ENCODE measurements around the gene HK1. TPM values are rescaled to one million over a fixed set of nuclear protein-coding genes. Genes with fewer than 3 reads are reported as not detected.
"Not testable (repeated sequence)": the region's sequence is repeated elsewhere in the genome, so short reads cannot be mapped to it uniquely, and the experiment has no call there.

The HK1 gene
- total RNA-seq, 2 experiments from 2014 or later, result 126 to 127 TPM

- Mint-ChIP-seq H3K4me1 (peaks cover 1% of the 10 kb centered on the region), H3K4me3 (no peak overlapping the region), H3K27me3 (peaks cover 15% of the 10 kb centered on the region), H3K27ac (no peak overlapping the region), H3K9me3 (no peaks in the 10 kb centered on the region), H3K36me3 (ENCODE audit: low read depth) (no peaks in the 10 kb centered on the region)
- CTCF ChIA-PET, result no interaction called here
- POLR2A ChIA-PET, result interaction anchor here (0.7 kb wide), 1 partner anchor 28 kb away, joined by 3 read pairs; no protein-coding TSS in a partner anchor
- no peak for DNase-seq
Measured at GRCh38 chr10:69438536-69439349, 160.4 kb downstream of the HK1 start.

GRCh38 chr10:69439350-69439739, 161.0 kb downstream of the HK1 start:
- H3K4me3 Mint-ChIP-seq, result no peak overlapping the region
- ChIA-PET POLR2A (interaction anchor here (0.7 kb wide), 1 partner anchor 28 kb away, joined by 3 read pairs; no protein-coding TSS in a partner anchor), CTCF (no interaction called here)

GRCh38 chr10:69439813-69440506, 161.7 kb downstream of the HK1 start:
- no peak for DNase-seq
- Mint-ChIP-seq H3K27ac (no peak overlapping the region), H3K36me3 (ENCODE audit: low read depth) (no peaks in the 10 kb centered on the region), H3K4me3 (no peak overlapping the region), H3K9me3 (no peaks in the 10 kb centered on the region), H3K4me1 (peaks cover 1% of the 10 kb centered on the region), H3K27me3 (peaks cover 15% of the 10 kb centered on the region)
- ChIA-PET CTCF (interaction anchor here (1.1 kb wide), 1 partner anchor 10 kb away, joined by 5 read pairs; no protein-coding TSS in a partner anchor), POLR2A (no interaction called here)

More at GRCh38 chr10:69439350-69439739, 161.0 kb downstream of the HK1 start:
- Mint-ChIP-seq H3K36me3 (ENCODE audit: low read depth) (no peaks in the 10 kb centered on the region), H3K27ac (no peak overlapping the region), H3K4me1 (peaks cover 1% of the 10 kb centered on the region), H3K9me3 (no peaks in the 10 kb centered on the region), H3K27me3 (peaks cover 15% of the 10 kb centered on the region)
- DNase-seq, result no peak

- H3K27ac Mint-ChIP-seq, result no peak overlapping the region
- ChIA-PET POLR2A (no interaction called here), CTCF (interaction anchor here (0.6 to 1.4 kb wide), 4 partner anchors 9 to 63 kb away, joined by 3 to 6 read pairs (median 4); no protein-coding TSS in a partner anchor)
- H3K36me3 Mint-ChIP-seq (ENCODE audit: low read depth), result no peaks in the 10 kb centered on the region
- H3K9me3 Mint-ChIP-seq, result no peaks in the 10 kb centered on the region
- H3K4me1 Mint-ChIP-seq, result peaks cover 3% of the 10 kb centered on the region
- peaks cover 12% of the 10 kb centered on the region for H3K27me3 Mint-ChIP-seq
- H3K4me3 Mint-ChIP-seq, result no peak overlapping the region
- no peak for DNase-seq
Measured at GRCh38 chr10:69443354-69443753, 165.1 kb downstream of the HK1 start.

GRCh38 chr10:69445041-69445440, 166.7 kb downstream of the HK1 start:
- H3K9me3 Mint-ChIP-seq, result no peaks in the 10 kb centered on the region
- H3K27ac Mint-ChIP-seq, result no peak overlapping the region
- POLR2A ChIA-PET, result no interaction called here
- peaks cover 9% of the 10 kb centered on the region for H3K27me3 Mint-ChIP-seq
- H3K4me3 Mint-ChIP-seq, result no peak overlapping the region
- no peaks in the 10 kb centered on the region for H3K36me3 Mint-ChIP-seq (ENCODE audit: low read depth)
- CTCF ChIA-PET, result interaction anchor here (1.1 kb wide), 1 partner anchor 34 kb away, joined by 3 read pairs; no protein-coding TSS in a partner anchor
- peaks cover 14% of the 10 kb centered on the region for H3K4me1 Mint-ChIP-seq
- no peak for DNase-seq

- no peak for DNase-seq
- Mint-ChIP-seq H3K27ac (no peak overlapping the region), H3K27me3 (peaks cover 9% of the 10 kb centered on the region), H3K36me3 (ENCODE audit: low read depth) (no peaks in the 10 kb centered on the region), H3K4me3 (no peak overlapping the region), H3K4me1 (peaks cover 18% of the 10 kb centered on the region), H3K9me3 (no peaks in the 10 kb centered on the region)
- POLR2A ChIA-PET, result no interaction called here
- CTCF ChIA-PET, result interaction anchor here (0.6 to 2.0 kb wide), 6 partner anchors 14 to 749 kb away, joined by 3 to 6 read pairs (median 5); no protein-coding TSS in a partner anchor
Measured at GRCh38 chr10:69446229-69446628, 167.9 kb downstream of the HK1 start.

- Mint-ChIP-seq H3K27ac (no peak overlapping the region), H3K36me3 (ENCODE audit: low read depth) (no peaks in the 10 kb centered on the region), H3K27me3 (peaks cover 9% of the 10 kb centered on the region), H3K4me3 (no peak overlapping the region), H3K4me1 (peaks cover 18% of the 10 kb centered on the region), H3K9me3 (no peaks in the 10 kb centered on the region)
- CTCF ChIA-PET, result interaction anchor here (0.5 to 2.5 kb wide), 11 partner anchors 10 to 394 kb away, joined by 3 to 7 read pairs (median 4); no protein-coding TSS in a partner anchor
- DNase-seq, result no peak
- POLR2A ChIA-PET, result no interaction called here
Measured at GRCh38 chr10:69446650-69447151, 168.4 kb downstream of the HK1 start.

GRCh38 chr10:69449841-69450240, 171.5 kb downstream of the HK1 start:
- H3K36me3 Mint-ChIP-seq (ENCODE audit: low read depth), result no peaks in the 10 kb centered on the region
- H3K27ac Mint-ChIP-seq, result peak overlapping the region; percentile 10
- POLR2A ChIA-PET, result no interaction called here
- peak; percentile 61 for DNase-seq
- peaks cover 18% of the 10 kb centered on the region for H3K27me3 Mint-ChIP-seq
- H3K4me3 Mint-ChIP-seq, result no peak overlapping the region
- peaks cover 20% of the 10 kb centered on the region for H3K4me1 Mint-ChIP-seq
- no peaks in the 10 kb centered on the region for H3K9me3 Mint-ChIP-seq
- CTCF ChIA-PET, result interaction anchor here (0.6 to 1.8 kb wide), 11 partner anchors 8 to 57 kb away, joined by 3 to 8 read pairs (median 4); no protein-coding TSS in a partner anchor

GRCh38 chr10:69450395-69450794, 172.1 kb downstream of the HK1 start:
- CTCF ChIA-PET, result interaction anchor here (0.6 to 1.9 kb wide), 13 partner anchors 8 to 58 kb away, joined by 3 to 8 read pairs (median 4); partner anchors contain the start of gene TACR2
- H3K36me3 Mint-ChIP-seq (ENCODE audit: low read depth); POLR2A ChIA-PET; DNase-seq; H3K27ac Mint-ChIP-seq; H3K4me3 Mint-ChIP-seq; H3K9me3 Mint-ChIP-seq: not testable (repeated sequence)
- H3K4me1 Mint-ChIP-seq, result peaks cover 20% of the 10 kb centered on the region
- peaks cover 14% of the 10 kb centered on the region for H3K27me3 Mint-ChIP-seq

GRCh38 chr10:69451209-69451783, 173.0 kb downstream of the HK1 start, which contains the start of gene TSPAN15:
TSS of gene TSPAN15 (plus strand) at chr10:69451465. CDS start at chr10:69451595, 130 bp downstream.
- CTCF ChIA-PET, result interaction anchor here (1.0 to 1.9 kb wide), 5 partner anchors 9 to 34 kb away, joined by 3 to 6 read pairs (median 3); partner anchors contain the start of gene TACR2
- POLR2A ChIA-PET, result no interaction called here
- Mint-ChIP-seq H3K9me3 (no peaks in the 10 kb centered on the region), H3K4me3 (peak within 1 kb of the TSS; percentile 83), H3K36me3 (ENCODE audit: low read depth) (no peaks in the 10 kb centered on the region), H3K27ac (no peak within 1 kb of the TSS), H3K4me1 (peaks cover 20% of the 10 kb centered on the region), H3K27me3 (peaks cover 14% of the 10 kb centered on the region)
- DNase-seq, result peak; percentile 81

All from activated CD4-positive, alpha-beta T cell treated with anti-CD3 and anti-CD28 coated beads, Interleukin-2, amount 10 ng/mL, durations not matched to agents 7 days and 5 days (primary cell).